Mesodermal cell (in vitro differentiated cells): ENCODE data around the gene OLFML2B.
"Not testable (repeated sequence)": the region's sequence is repeated elsewhere in the genome, so short reads cannot be mapped to it uniquely, and the experiment has no call there.

Experiments used
- H3K27ac ChIP-seq: 2 replicates; pipeline ENCODE4 v1.7.0; 2013; ENCODE audit warnings: mild to moderate bottlenecking, low read depth, low read length, moderate library complexity; ENCODE audit not compliant: severe bottlenecking
- H3K36me3 ChIP-seq: 2 replicates; pipeline ENCODE4 v1.7.1; 2013; ENCODE audit warnings: mild to moderate bottlenecking, low read length, moderate library complexity; ENCODE audit not compliant: control insufficient read depth, insufficient read depth
- H3K4me1 ChIP-seq: one replicate; pipeline ENCODE4 v1.7.1; 2013; ENCODE audit warnings: mild to moderate bottlenecking, low read length; ENCODE audit not compliant: insufficient read depth, control insufficient read depth, poor library complexity, severe bottlenecking
- H3K4me3 ChIP-seq: 2 replicates; pipeline ENCODE4 v1.7.0; 2013; ENCODE audit warnings: low read length, control low read depth, mild to moderate bottlenecking; ENCODE audit not compliant: insufficient read depth, poor library complexity, severe bottlenecking; ENCODE audit errors: extremely low read depth
- H3K9me3 ChIP-seq: 2 replicates; pipeline ENCODE4 v1.7.1; 2013; ENCODE audit warnings: mild to moderate bottlenecking, low read length, moderate library complexity; ENCODE audit not compliant: control insufficient read depth
- WGBS, 2 experiments: methylation state at CpG; one replicate each; pipeline ENCODE4 v1.1.5; 2013; ENCODE audit warnings: missing lambda C conversion rate in 2 of 2; ENCODE audit not compliant: insufficient coverage in 2 of 2; 5-methylcytosine and 5-hydroxymethylcytosine counted together

OLFML2B gene

GRCh38 chr1:162019446-162019845, 4.2 kb downstream of the OLFML2B start:
- Histone ChIP-seq H3K36me3 (no peaks in the 10 kb centered on the region), H3K4me3 (no peak overlapping the region), H3K9me3 (no peaks in the 10 kb centered on the region), H3K27ac (no peak overlapping the region), H3K4me1 (no peaks in the 10 kb centered on the region)
- WGBS, 2 experiments: 82 to 88% methylated on average over 1 to 2 of the region's 3 CpGs

- H3K4me3 ChIP-seq: no peak overlapping the region
- H3K9me3 ChIP-seq: no peaks in the 10 kb centered on the region
- WGBS, 2 experiments: 64 to 76% methylated on average over 2 to 3 of the region's 4 CpGs
- no peak overlapping the region for H3K27ac ChIP-seq
- no peaks in the 10 kb centered on the region for H3K36me3 ChIP-seq
- H3K4me1 ChIP-seq: no peaks in the 10 kb centered on the region
Observed at GRCh38 chr1:162019006-162019405, 4.7 kb downstream of the OLFML2B start.

- H3K4me3 ChIP-seq: no peak overlapping the region
- H3K36me3 ChIP-seq: no peaks in the 10 kb centered on the region
- no peaks in the 10 kb centered on the region for H3K9me3 ChIP-seq
- WGBS, 2 experiments: 94 to 95% methylated on average over 2 of the region's 4 CpGs
- no peaks in the 10 kb centered on the region for H3K4me1 ChIP-seq
- no peak overlapping the region for H3K27ac ChIP-seq
Observed at GRCh38 chr1:162018418-162018817, 5.3 kb downstream of the OLFML2B start.

- H3K4me3 ChIP-seq, H3K9me3 ChIP-seq, H3K27ac ChIP-seq, H3K4me1 ChIP-seq, H3K36me3 ChIP-seq: not testable (repeated sequence)
Observed at GRCh38 chr1:162017791-162018190, 5.9 kb downstream of the OLFML2B start.

- H3K36me3 ChIP-seq: no peaks in the 10 kb centered on the region
- no CpG with 5 or more reads among the region's 2 CpGs for WGBS, 2 experiments
- no peaks in the 10 kb centered on the region for H3K4me1 ChIP-seq
- no peak overlapping the region for H3K27ac ChIP-seq
- no peaks in the 10 kb centered on the region for H3K9me3 ChIP-seq
- no peak overlapping the region for H3K4me3 ChIP-seq
Observed at GRCh38 chr1:162016631-162017030, 7.0 kb downstream of the OLFML2B start.

- 67 to 100% methylated on average over 1 to 2 of the region's 3 CpGs for WGBS, 2 experiments
- no peaks in the 10 kb centered on the region for H3K36me3 ChIP-seq
- no peaks in the 10 kb centered on the region for H3K4me1 ChIP-seq
- no peak overlapping the region for H3K4me3 ChIP-seq
- H3K27ac ChIP-seq: no peak overlapping the region
- no peaks in the 10 kb centered on the region for H3K9me3 ChIP-seq
Observed at GRCh38 chr1:162015196-162015595, 8.5 kb downstream of the OLFML2B start.

- Histone ChIP-seq H3K27ac (no peak overlapping the region), H3K36me3 (no peaks in the 10 kb centered on the region), H3K4me1 (no peaks in the 10 kb centered on the region), H3K4me3 (no peak overlapping the region), H3K9me3 (no peaks in the 10 kb centered on the region)
- WGBS, 2 experiments: 80% methylated on average over 2 of the region's 2 CpGs; no CpG with 5 or more reads in 1 of the 2 experiments
Observed at GRCh38 chr1:162014202-162014601, 9.5 kb downstream of the OLFML2B start.

- Histone ChIP-seq H3K9me3 (no peaks in the 10 kb centered on the region), H3K4me3 (no peak overlapping the region), H3K4me1 (no peaks in the 10 kb centered on the region), H3K27ac (no peak overlapping the region), H3K36me3 (no peaks in the 10 kb centered on the region)
Observed at GRCh38 chr1:162013289-162013688, 10.4 kb downstream of the OLFML2B start.

- Histone ChIP-seq H3K36me3 (no peaks in the 10 kb centered on the region), H3K4me3 (no peak overlapping the region), H3K9me3 (no peaks in the 10 kb centered on the region), H3K4me1 (no peaks in the 10 kb centered on the region), H3K27ac (no peak overlapping the region)
- 88 to 100% methylated on average over 1 to 5 of the region's 9 CpGs for WGBS, 2 experiments
Observed at GRCh38 chr1:162011337-162012012, 12.2 kb downstream of the OLFML2B start.

- peaks cover 3% of the 10 kb centered on the region for H3K4me1 ChIP-seq
- H3K9me3 ChIP-seq: no peaks in the 10 kb centered on the region
- WGBS, 2 experiments: 87 to 95% methylated on average over 3 of the region's 3 CpGs
- no peak overlapping the region for H3K27ac ChIP-seq
- no peaks in the 10 kb centered on the region for H3K36me3 ChIP-seq
- no peak overlapping the region for H3K4me3 ChIP-seq
Observed at GRCh38 chr1:162010175-162010506, 13.5 kb downstream of the OLFML2B start.

- Histone ChIP-seq H3K4me3 (no peak overlapping the region), H3K36me3 (no peaks in the 10 kb centered on the region), H3K27ac (no peak overlapping the region), H3K9me3 (no peaks in the 10 kb centered on the region), H3K4me1 (peaks cover 8% of the 10 kb centered on the region)
- 73 to 81% methylated on average over 9 of the region's 9 CpGs for WGBS, 2 experiments
Observed at GRCh38 chr1:162009501-162010174, 14.0 kb downstream of the OLFML2B start.
